Muscle layer of colon (tissue), 2 donors: ENCODE data around the gene SCGB1C2.
"Not testable (repeated sequence)": the region's sequence is repeated elsewhere in the genome, so short reads cannot be mapped to it uniquely, and the experiment has no call there.

ENCODE experiments used
- H3K27ac ChIP-seq: one replicate; pipeline ENCODE4 v1.7.0; 2013; ENCODE audit warnings: low read depth, mild to moderate bottlenecking, low read length, moderate library complexity
- H3K27me3 ChIP-seq, 2 donors: one replicate each; pipeline ENCODE4 v1.7.0; 2013; ENCODE audit warnings: low read length in 2 of 2, mild to moderate bottlenecking in 2 of 2; ENCODE audit not compliant: insufficient read depth in 2 of 2, control insufficient read depth in 1 of 2
- H3K36me3 ChIP-seq: one replicate; pipeline ENCODE4 v1.7.0; 2013; ENCODE audit warnings: mild to moderate bottlenecking, low read length; ENCODE audit not compliant: insufficient read depth
- H3K4me1 ChIP-seq: one replicate; pipeline ENCODE4 v1.7.0; 2013; ENCODE audit warnings: mild to moderate bottlenecking, low read length; ENCODE audit not compliant: insufficient read depth
- H3K4me3 ChIP-seq, 2 donors: one replicate each; pipeline ENCODE4 v1.7.0; 2013; ENCODE audit warnings: low read length in 2 of 2, low read depth in 1 of 2, mild to moderate bottlenecking in 1 of 2, moderate library complexity in 1 of 2
- H3K9ac ChIP-seq: one replicate; pipeline ENCODE4 v1.7.0; 2013; ENCODE audit warnings: low read length
- H3K9me3 ChIP-seq: one replicate; pipeline ENCODE4 v1.7.0; 2013; ENCODE audit warnings: mild to moderate bottlenecking, low read length
- donor health status: abdominal sarcoma.
- donor health status: Adenocarcinoma of cecum.

SCGB1C2 gene

DNA sequence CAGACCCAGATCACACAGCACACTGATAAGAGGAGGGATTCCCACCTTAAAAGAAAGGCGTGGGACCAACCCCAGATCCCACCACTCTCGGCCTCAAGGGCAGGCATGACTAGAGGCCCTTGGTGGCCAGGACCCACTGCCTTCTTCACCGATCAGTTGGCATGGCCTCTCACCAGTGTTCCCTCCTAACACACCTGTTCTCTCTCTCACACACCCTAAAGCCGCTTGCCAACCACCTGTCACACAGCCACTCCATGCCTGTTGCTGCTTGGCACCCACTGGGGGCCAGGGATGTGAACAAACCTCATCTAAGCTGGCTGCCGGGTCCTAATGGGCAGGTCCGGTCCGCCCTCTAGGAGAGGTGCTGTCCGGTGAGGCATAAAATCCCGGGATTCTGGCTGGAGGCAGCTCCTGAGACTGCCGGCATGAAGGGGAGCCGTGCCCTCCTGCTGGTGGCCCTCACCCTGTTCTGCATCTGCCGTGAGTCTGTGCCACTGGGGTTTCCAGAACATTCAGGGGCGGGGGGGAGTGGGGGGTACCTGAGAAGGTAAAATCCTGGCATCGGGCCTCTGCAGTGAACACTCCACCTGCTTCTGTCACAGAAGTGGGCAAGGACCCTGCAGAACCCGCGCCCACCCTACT is at the start of gene SCGB1C2:
SCGB1C2 (plus strand) TSS at position 404 of the 642 bp plus-strand sequence; CDS start at position 426, 22 bp downstream.
- not testable (repeated sequence) for H3K9me3 ChIP-seq, H3K27me3 ChIP-seq, H3K36me3 ChIP-seq, H3K27ac ChIP-seq, H3K9ac ChIP-seq, H3K4me3 ChIP-seq, H3K4me1 ChIP-seq

DNA sequence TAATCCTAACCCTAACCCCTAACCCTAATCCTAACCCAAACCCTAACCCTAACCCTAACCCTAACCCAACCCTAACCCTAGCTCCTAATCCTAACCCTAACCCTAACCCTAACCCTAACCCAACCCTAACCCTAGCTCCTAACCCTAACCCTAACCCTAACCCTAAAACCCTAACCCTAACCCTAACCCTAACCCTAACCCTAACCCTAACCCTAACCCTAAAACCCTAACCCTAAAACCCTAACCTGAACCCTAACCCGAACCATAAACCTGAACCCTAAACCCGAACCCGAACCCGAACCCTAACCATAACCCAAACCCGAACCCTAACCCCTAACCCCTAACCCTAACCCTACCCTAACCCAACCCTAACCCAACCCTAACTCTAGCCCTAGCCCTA is 24.3 kb upstream of the SCGB1C2 start:
- H3K36me3 ChIP-seq, H3K27ac ChIP-seq, H3K9me3 ChIP-seq, H3K4me3 ChIP-seq, H3K27me3 ChIP-seq, H3K4me1 ChIP-seq, H3K9ac ChIP-seq: not testable (repeated sequence)

DNA sequence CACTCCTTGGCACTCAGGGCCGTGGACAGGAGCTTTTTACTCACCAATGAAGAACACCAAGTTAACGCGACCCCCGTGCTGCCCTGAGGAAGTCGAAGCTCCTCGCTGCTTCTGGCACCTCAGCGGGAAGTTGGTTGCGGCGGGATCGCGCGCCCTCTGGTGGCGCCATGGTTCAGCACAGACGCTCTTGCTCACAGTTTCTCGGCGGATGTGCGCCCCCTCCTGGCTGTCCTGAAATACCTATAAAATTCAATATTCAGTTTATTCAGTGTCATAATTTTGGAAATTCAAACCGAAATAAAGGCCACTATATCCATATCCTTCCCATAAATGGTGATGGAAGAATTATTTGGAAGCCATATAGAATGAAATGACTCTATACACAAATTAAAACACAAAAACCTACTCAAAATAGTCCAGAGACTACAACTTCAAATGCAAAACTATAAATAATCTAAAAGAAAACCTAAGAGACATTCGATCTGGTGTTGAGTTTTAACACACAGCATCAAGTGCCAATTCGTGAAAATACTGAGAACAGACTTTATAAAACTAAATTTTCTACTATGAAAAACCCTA is 18.9 kb upstream of the SCGB1C2 start:
- not testable (repeated sequence) for H3K27me3 ChIP-seq, H3K9me3 ChIP-seq, H3K4me1 ChIP-seq, H3K4me3 ChIP-seq, H3K27ac ChIP-seq, H3K36me3 ChIP-seq, H3K9ac ChIP-seq

DNA sequence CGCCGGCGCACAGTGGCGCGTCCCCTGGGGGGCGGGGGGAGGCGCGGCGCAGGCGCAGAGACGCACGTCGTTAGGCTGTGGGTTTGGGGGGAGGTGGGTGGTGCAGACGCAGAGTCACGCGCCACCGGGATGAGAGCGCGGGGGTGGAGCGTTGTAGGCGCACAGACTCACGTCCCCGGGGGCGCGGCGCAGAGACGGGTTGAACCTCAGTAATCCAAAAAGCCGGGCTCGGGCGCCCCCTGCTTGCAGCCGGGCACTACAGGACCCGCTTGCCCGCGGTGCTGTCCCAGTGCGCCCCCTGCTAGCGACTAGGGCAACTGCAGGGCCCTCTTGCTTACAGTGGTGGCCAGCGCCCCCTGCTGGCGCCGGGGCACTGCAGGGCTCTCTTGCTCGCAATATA is 3.4 kb upstream of the SCGB1C2 start:
- H3K27ac ChIP-seq, H3K4me1 ChIP-seq, H3K9me3 ChIP-seq, H3K36me3 ChIP-seq, H3K4me3 ChIP-seq, H3K27me3 ChIP-seq, H3K9ac ChIP-seq: not testable (repeated sequence)

DNA sequence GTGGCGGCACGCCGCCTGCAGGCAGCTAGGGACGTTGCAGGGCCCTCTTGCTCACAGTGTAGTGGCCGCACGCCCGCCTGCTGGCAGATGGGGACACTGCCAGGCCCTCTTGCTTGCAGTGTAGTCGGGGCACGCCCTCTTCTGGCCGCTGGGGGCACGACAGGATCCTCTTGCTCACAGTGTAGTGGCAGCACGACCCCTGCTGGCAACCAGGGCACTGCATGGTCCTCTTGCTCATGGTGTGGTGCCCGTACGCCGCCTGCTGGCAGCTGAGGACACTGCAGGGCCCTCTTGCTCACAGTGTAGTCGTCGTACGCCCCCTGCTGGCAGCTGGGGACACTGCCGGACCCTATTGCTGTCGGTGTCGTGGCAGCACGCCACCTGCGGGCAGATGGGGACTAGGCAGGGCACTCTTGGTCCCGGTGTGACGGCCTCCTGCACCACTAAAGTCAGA is 3.0 kb upstream of the SCGB1C2 start:
- not testable (repeated sequence) for H3K27ac ChIP-seq, H3K27me3 ChIP-seq, H3K4me1 ChIP-seq, H3K4me3 ChIP-seq, H3K9me3 ChIP-seq, H3K9ac ChIP-seq, H3K36me3 ChIP-seq

DNA sequence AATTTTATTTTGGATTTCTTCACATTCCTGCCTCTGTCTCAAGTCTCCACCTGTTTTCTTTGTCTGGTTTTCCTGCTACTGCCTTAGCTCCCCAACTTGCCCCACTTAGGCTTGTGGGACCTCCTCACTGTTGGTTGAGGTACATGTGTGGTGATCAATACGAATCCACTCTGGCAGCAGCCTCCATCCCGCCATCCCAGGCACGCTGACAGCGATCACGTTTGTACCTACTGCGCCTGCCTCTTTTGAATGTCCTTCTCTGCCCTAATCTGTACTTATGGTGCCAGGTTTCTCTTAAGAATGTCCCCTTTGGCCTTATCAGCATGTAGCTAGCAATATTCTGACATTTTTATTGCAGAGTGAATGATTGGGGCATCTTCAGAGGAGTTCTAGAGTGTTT is 2.3 kb upstream of the SCGB1C2 start:
- not testable (repeated sequence) for H3K36me3 ChIP-seq, H3K9me3 ChIP-seq, H3K27me3 ChIP-seq, H3K4me3 ChIP-seq, H3K4me1 ChIP-seq, H3K27ac ChIP-seq, H3K9ac ChIP-seq

DNA sequence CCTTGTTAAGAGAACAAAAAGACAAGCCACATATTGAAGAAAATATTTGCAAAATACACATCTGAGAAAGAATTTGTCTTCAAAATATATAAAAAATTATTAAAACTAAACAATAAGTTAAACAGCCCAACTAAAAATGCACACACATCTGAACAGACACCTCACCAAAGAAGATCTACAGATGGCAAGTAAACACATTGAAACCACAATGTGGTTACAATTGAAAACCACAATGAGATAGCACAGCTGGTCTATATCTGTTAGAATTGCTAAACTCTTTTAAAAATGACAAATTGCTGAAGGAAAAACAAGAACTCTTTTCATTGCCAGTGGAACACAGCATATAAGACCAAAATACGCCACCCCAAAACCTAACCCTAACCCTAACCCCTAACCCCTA is 1.5 kb upstream of the SCGB1C2 start:
- not testable (repeated sequence) for H3K27me3 ChIP-seq, H3K9ac ChIP-seq, H3K4me1 ChIP-seq, H3K9me3 ChIP-seq, H3K4me3 ChIP-seq, H3K27ac ChIP-seq, H3K36me3 ChIP-seq

DNA sequence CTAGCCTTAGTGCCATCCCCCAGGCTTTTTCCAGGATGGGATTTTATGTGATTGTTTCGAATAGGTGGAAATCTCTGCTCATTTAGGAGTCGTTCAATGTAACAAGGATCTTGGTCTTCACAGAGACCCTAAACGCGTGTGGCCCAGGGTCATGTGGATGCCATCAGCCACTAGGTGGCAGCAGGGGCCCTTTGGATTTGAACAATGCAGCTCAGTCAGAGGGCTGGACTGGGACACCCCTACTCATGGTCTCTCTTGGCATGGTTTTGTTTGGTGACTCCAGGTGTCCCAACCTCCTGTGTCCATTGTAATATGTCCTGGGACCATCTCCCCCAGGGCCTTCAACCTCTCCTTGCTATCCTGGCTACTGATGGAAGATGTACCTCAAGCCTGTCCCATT is 838 bp upstream of the SCGB1C2 start:
- not testable (repeated sequence) for H3K27me3 ChIP-seq, H3K4me3 ChIP-seq, H3K36me3 ChIP-seq, H3K9me3 ChIP-seq, H3K4me1 ChIP-seq, H3K9ac ChIP-seq, H3K27ac ChIP-seq

DNA sequence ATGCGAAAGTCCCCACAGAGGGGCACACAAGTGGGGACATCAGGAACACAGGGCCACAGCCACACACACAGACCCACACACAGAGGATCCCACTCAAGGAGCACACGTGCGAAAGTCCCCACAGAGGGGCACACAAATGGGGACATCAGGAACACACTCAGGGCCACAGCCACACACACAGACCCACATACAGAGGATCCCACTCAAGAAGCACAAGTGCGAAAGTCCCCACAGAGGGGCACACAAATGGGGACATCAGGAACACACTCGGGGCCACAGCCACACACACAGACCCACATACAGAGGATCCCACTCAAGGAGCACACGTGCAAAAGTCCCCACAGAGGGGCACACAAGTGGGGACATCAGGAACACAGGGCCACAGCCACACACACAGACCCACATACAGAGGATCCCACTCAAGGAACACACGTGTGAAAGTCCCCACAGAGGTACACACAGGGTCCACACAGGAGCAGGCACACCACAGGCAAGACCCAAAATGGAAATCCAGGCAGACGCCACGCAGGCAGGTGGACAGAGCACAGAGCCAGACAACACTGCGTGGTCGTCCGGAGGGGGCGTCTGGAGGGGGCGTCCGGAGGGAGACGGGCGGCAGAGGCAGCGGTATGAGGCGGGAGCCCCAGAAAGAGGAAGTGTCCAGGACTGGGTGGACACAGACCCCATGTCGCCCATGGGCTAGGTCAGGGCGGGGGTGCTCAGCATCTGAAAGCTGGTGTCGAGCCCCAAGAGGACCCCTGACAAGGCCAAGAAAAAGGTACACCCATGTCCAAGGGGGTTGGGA is 2.2 kb downstream of the SCGB1C2 start:
- not testable (repeated sequence) for H3K9me3 ChIP-seq, H3K27ac ChIP-seq, H3K4me1 ChIP-seq, H3K36me3 ChIP-seq, H3K4me3 ChIP-seq, H3K9ac ChIP-seq
- peaks cover 0 to 10% of the 10 kb centered on the region in 2 donors for H3K27me3 ChIP-seq

DNA sequence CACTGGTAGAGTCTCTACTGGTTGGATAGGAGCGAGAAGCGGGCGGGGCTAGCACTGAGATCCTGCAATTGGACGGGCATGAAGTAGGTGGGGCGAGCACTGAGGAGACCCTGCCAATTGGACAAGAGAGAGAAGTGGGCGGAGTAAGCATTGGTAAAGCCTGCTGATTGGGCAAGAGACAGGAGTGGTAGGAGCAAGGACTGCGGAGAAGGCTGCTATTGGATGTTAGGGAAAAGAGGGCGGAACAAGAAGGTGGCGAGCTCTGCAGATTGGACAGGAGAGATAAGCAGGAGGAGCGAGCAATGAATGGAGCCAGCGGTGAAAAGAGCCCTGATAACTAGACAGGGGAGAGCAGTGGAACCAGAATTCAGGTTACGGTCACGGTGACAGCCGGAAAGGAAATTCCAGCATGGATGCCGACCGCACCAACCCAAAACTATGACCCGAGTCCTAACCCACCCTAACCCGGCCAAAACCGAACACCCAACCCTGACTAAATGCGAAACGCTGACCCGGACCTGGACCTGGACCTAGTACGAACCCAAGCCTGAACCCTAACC is 4.8 kb downstream of the SCGB1C2 start:
- H3K4me3 ChIP-seq = no peak overlapping the region
- H3K9me3 ChIP-seq = no peaks in the 10 kb centered on the region
- peaks cover 0 to 10% of the 10 kb centered on the region in 2 donors for H3K27me3 ChIP-seq
- no peaks in the 10 kb centered on the region for H3K4me1 ChIP-seq
- H3K36me3 ChIP-seq = no peaks in the 10 kb centered on the region
- no peak overlapping the region for H3K27ac ChIP-seq
- no peak overlapping the region for H3K9ac ChIP-seq

DNA sequence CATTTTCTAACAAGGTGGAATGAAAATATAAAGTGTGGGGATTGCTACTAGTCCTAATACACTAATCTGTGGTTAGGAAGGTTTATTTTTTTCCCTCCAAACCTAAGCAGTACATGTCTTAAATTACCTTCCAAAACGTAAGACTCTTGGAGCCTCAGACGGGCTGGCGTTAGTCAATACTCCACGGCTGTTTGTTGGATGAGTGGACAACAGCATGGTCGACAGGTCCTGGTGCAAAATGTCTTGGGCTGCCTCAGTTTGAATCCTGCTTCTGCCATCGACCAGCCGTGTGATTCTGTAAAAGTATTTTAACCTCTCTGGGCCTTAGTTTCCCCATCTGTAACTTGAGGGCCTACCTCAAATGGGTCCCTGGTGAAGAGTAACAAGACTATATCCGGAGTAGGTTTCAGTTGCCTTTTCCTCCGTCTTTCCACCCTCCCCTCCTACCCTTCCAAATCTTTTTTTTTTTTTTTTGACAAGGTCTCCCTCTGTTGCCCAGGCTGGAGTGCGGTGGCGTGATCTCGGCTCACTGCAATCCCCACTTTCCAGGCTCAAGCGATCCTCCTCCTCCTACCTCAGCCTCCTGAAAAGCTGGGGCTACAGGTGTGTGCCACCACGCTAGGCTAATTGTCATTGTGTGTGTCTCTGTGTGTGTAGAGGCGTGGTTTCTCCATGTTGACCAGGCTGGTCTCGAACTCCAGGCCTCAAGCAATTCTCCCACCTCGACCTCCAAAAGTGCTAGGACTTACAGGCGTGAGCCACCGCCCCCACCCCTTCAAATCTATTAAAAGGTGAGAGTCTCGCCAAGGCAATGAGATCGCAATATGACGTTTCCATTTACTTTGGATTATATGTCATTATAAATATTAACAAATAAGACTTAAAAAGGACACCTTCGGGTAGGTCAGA is 5.8 kb downstream of the SCGB1C2 start:
- Histone ChIP-seq H3K27me3 (peaks cover 0 to 10% of the 10 kb centered on the region in 2 donors), H3K4me3 (no peak overlapping the region), H3K4me1 (no peaks in the 10 kb centered on the region), H3K27ac (no peak overlapping the region), H3K9me3 (no peaks in the 10 kb centered on the region), H3K36me3 (no peaks in the 10 kb centered on the region), H3K9ac (no peak overlapping the region)
